Measurements from ENCODE around the gene BCO2. TPM values are rescaled to one million over a fixed set of nuclear protein-coding genes. Genes with fewer than 3 reads are reported as not detected.
"Not testable (repeated sequence)": the region's sequence is repeated elsewhere in the genome, so short reads cannot be mapped to it uniquely, and the experiment has no call there.

BCO2 gene
- total RNA-seq, 1 experiment from 2014 or later: 2.5 TPM

DNA sequence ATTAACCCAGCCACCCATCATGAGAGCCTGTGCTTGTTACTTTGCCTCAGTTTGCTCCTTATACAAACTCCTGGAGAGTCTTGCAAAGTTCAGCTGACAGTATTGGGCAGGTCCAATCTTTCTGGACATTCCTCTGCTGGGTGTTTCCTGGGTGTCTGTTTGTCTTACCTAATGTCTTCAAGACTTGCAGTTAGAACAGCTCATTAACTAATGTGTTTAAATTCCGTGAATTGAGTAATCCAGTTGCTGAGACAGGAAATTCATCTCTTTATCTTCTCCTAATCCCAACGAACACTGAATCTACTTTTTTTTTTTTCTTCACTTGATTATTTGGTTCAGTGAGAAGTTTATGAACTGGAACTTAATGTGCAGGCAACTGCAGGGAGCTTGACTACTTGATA lies 20.6 kb downstream of the BCO2 start:
- ChIA-PET CTCF (interaction anchor here (0.6 to 1.4 kb wide), 2 partner anchors 83 to 216 kb away, joined by 4 to 10 read pairs; no protein-coding TSS in a partner anchor), POLR2A (ENCODE audit: low non-redundant PET) (no interaction called here)
- BruUV-seq (replicated peaks): no TSS peak
- TF ChIP-seq, protein P1, sequence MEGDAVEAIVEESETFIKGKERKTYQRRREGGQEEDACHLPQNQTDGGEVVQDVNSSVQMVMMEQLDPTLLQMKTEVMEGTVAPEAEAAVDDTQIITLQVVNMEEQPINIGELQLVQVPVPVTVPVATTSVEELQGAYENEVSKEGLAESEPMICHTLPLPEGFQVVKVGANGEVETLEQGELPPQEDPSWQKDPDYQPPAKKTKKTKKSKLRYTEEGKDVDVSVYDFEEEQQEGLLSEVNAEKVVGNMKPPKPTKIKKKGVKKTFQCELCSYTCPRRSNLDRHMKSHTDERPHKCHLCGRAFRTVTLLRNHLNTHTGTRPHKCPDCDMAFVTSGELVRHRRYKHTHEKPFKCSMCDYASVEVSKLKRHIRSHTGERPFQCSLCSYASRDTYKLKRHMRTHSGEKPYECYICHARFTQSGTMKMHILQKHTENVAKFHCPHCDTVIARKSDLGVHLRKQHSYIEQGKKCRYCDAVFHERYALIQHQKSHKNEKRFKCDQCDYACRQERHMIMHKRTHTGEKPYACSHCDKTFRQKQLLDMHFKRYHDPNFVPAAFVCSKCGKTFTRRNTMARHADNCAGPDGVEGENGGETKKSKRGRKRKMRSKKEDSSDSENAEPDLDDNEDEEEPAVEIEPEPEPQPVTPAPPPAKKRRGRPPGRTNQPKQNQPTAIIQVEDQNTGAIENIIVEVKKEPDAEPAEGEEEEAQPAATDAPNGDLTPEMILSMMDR (conservative IDR thresholded peaks at IDR 0.05; ENCODE audit: low read depth, low read length): no peak
- no peaks in the 10 kb centered on the region for H3K36me3 ChIP-seq (ENCODE audit: insufficient read depth, low read length, poor library complexity, severe bottlenecking)
- no peaks in the 10 kb centered on the region for H3K27me3 ChIP-seq (replicated peaks; ENCODE audit: insufficient read depth, low read depth, low read length, poor library complexity)
- DNase-seq (ENCODE audit: low spot score): peak; percentile 93
- intact Hi-C loops (cut with micrococcal nuclease; ENCODE audit: unreplicated experiment): no loop called here
- peak overlapping the region; percentile 59 for H3K27ac ChIP-seq (ENCODE audit: low read depth, low read length, poor library complexity, severe bottlenecking)
- no peaks in the 10 kb centered on the region for H3K9me3 ChIP-seq (ENCODE audit: low read depth, low read length, poor library complexity, severe bottlenecking)
- no peak overlapping the region for H3K4me3 ChIP-seq (ENCODE audit: low read depth, low read length, poor library complexity, severe bottlenecking)
- H3K4me1 ChIP-seq (ENCODE audit: insufficient read depth, low read length, poor library complexity, severe bottlenecking): peaks cover 77% of the 10 kb centered on the region

DNA sequence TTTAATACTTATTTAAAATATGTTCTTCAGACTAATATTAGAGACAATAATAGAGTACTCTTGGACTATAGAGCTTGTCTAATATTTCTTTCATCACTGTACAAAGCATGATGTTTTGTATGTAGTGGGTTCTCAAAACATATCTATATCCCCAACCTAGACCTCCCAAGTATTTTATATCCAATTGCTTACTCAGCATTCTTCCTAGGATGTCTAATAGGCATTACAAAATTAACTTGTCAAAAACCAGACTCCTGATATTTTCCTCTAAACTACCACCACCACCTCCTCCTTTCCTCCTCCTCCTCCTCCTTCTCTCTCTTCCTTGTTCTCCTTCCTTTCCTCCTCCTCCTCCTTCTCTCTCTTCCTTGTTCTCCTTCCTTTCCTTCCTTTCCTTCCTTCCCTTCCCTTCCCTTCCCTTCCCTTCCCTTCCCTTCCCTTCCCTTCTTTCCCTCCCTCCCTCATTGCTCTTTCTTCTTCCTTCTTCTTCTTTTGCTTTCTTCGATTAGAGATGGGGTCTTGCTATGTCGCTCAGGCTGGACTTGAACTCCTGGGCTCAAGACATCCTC lies 21.3 kb downstream of the BCO2 start:
- POLR2A ChIA-PET (ENCODE audit: low non-redundant PET): no interaction called here
- peaks cover 71% of the 10 kb centered on the region for H3K4me1 ChIP-seq (ENCODE audit: insufficient read depth, low read length, poor library complexity, severe bottlenecking)
- CTCF ChIA-PET: interaction anchor here (1.4 kb wide), 1 partner anchor 83 kb away, joined by 10 read pairs; no protein-coding TSS in a partner anchor
- H3K27me3 ChIP-seq (replicated peaks; ENCODE audit: insufficient read depth, low read depth, low read length, poor library complexity): no peaks in the 10 kb centered on the region
- DNase-seq (ENCODE audit: low spot score): peak; percentile 11
- intact Hi-C loops (cut with micrococcal nuclease; ENCODE audit: unreplicated experiment): no loop called here
- no peaks in the 10 kb centered on the region for H3K9me3 ChIP-seq (ENCODE audit: low read depth, low read length, poor library complexity, severe bottlenecking)
- BruUV-seq (replicated peaks): no TSS peak
- no peaks in the 10 kb centered on the region for H3K36me3 ChIP-seq (ENCODE audit: insufficient read depth, low read length, poor library complexity, severe bottlenecking)
- no peak overlapping the region for H3K4me3 ChIP-seq (ENCODE audit: low read depth, low read length, poor library complexity, severe bottlenecking)
- TF ChIP-seq, protein P1 (conservative IDR thresholded peaks at IDR 0.05; ENCODE audit: low read depth, low read length): no peak
- no peak for TF ChIP-seq EZH2 (IDR thresholded peaks at IDR 0.05; ENCODE audit: borderline replicate concordance, low read depth, low read length, poor library complexity, severe bottlenecking)
- no peak overlapping the region for H3K27ac ChIP-seq (ENCODE audit: low read depth, low read length, poor library complexity, severe bottlenecking)

DNA sequence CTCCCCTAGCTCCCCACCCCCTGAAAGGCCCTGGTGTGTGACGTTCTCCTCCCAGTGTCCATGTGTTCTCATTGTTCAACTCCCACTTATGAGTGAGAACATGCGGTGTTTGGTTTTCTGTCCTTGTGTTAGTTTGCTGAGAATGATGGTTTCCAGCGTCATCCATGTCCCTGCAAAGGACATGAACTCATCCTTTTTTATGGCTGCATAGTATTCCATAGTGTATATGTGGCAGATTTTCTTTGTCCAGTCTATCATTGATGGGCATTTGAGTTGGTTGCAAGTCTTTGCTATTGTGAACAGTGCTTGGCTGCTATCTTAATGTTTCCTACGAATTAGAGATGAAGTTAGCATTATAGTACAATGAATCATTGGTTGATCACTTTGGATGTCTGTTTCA lies 23.8 kb downstream of the BCO2 start:
- H3K9me3 ChIP-seq (ENCODE audit: low read depth, low read length, poor library complexity, severe bottlenecking); DNase-seq (ENCODE audit: low spot score); H3K27me3 ChIP-seq (replicated peaks; ENCODE audit: insufficient read depth, low read depth, low read length, poor library complexity); CTCF ChIA-PET; H3K4me3 ChIP-seq (ENCODE audit: low read depth, low read length, poor library complexity, severe bottlenecking); H3K27ac ChIP-seq (ENCODE audit: low read depth, low read length, poor library complexity, severe bottlenecking); intact Hi-C loops (cut with micrococcal nuclease; ENCODE audit: unreplicated experiment); POLR2A ChIA-PET (ENCODE audit: low non-redundant PET); H3K36me3 ChIP-seq (ENCODE audit: insufficient read depth, low read length, poor library complexity, severe bottlenecking); BruUV-seq (replicated peaks): not testable (repeated sequence)
- peaks cover 59% of the 10 kb centered on the region for H3K4me1 ChIP-seq (ENCODE audit: insufficient read depth, low read length, poor library complexity, severe bottlenecking)

DNA sequence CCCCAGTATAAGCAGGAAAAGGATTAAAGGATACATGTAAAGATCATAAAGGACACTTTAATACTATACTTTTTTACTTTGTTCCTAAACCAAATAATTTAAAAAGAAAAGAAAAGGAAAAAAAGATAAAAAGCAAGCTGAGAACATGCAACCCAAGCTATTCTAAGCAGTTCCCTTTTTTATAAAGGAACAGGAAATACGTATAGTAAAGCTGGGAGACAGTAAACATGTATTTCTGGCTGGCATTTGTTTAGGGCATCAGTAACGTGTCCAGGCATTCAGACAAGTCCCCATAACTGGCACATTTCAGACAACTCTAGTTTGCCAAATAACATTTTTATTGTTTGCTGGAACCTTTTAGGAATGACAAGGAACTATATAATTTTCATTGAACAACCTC lies 24.9 kb downstream of the BCO2 start:
- TF ChIP-seq, protein P1 (conservative IDR thresholded peaks at IDR 0.05; ENCODE audit: low read depth, low read length): no peak
- TF ChIP-seq EZH2 (IDR thresholded peaks at IDR 0.05; ENCODE audit: borderline replicate concordance, low read depth, low read length, poor library complexity, severe bottlenecking): no peak
- ChIA-PET POLR2A (ENCODE audit: low non-redundant PET) (interaction anchor here (0.6 kb wide), 1 partner anchor 88 kb away, joined by 3 read pairs; no protein-coding TSS in a partner anchor), CTCF (no interaction called here)

More for the DNA sequence above, 24.9 kb downstream of the BCO2 start:
- Histone ChIP-seq H3K27me3 (replicated peaks; ENCODE audit: insufficient read depth, low read depth, low read length, poor library complexity) (no peaks in the 10 kb centered on the region), H3K36me3 (ENCODE audit: insufficient read depth, low read length, poor library complexity, severe bottlenecking) (no peaks in the 10 kb centered on the region), H3K9me3 (ENCODE audit: low read depth, low read length, poor library complexity, severe bottlenecking) (no peaks in the 10 kb centered on the region), H3K4me3 (ENCODE audit: low read depth, low read length, poor library complexity, severe bottlenecking) (no peak overlapping the region), H3K27ac (ENCODE audit: low read depth, low read length, poor library complexity, severe bottlenecking) (no peak overlapping the region), H3K4me1 (ENCODE audit: insufficient read depth, low read length, poor library complexity, severe bottlenecking) (peaks cover 47% of the 10 kb centered on the region)
- intact Hi-C loops (cut with micrococcal nuclease; ENCODE audit: unreplicated experiment): no loop called here
- DNase-seq (ENCODE audit: low spot score): no peak
- BruUV-seq (replicated peaks): no TSS peak

All from A673 (cell line).